Islet of Langerhans (tissue), 1 donor: ENCODE measurements around the gene ATRNL1.

Source experiments
- FAIRE-seq: peaks from one replicate; lab custom pipeline; 2011; peaks lifted over from hg19 to GRCh38; lab: Jason Lieb, UNC

ATRNL1 gene

GRCh38 chr10:115093286-115093775, at the start of gene ATRNL1:
Gene ATRNL1 (plus strand): TSS chr10:115093365. CDS start chr10:115093751, 386 bp downstream.
- FAIRE-seq, result no peak

- FAIRE-seq, result no peak
These were observed 49.4 kb upstream of the ATRNL1 start for GRCh38 chr10:115043719-115044118.

- FAIRE-seq, result no peak
These were observed 48.3 kb upstream of the ATRNL1 start for GRCh38 chr10:115044891-115045290.

GRCh38 chr10:115045499-115045898, 47.7 kb upstream of the ATRNL1 start:
- FAIRE-seq, result peak; percentile 95

- no peak for FAIRE-seq
These were observed 46.4 kb upstream of the ATRNL1 start for GRCh38 chr10:115046686-115047236.

GRCh38 chr10:115047705-115048104, 45.5 kb upstream of the ATRNL1 start:
- no peak for FAIRE-seq

- FAIRE-seq, result no peak
These were observed 43.8 kb upstream of the ATRNL1 start for GRCh38 chr10:115049318-115049717.

- peak; percentile 61 for FAIRE-seq
These were observed 43.2 kb upstream of the ATRNL1 start for GRCh38 chr10:115049960-115050359.

- FAIRE-seq, result no peak
These were observed 42.7 kb upstream of the ATRNL1 start for GRCh38 chr10:115050375-115051010.

GRCh38 chr10:115051216-115051615, 41.9 kb upstream of the ATRNL1 start:
- FAIRE-seq, result peak; percentile 47

GRCh38 chr10:115052226-115052625, 40.9 kb upstream of the ATRNL1 start:
- no peak for FAIRE-seq

GRCh38 chr10:115052728-115053127, 40.4 kb upstream of the ATRNL1 start:
- peak; percentile 21 for FAIRE-seq

- FAIRE-seq, result no peak
These were observed 37.0 kb upstream of the ATRNL1 start for GRCh38 chr10:115056186-115056585.

- FAIRE-seq, result no peak
These were observed 33.8 kb upstream of the ATRNL1 start for GRCh38 chr10:115059301-115059898.

- FAIRE-seq, result peak; percentile 89
These were observed 29.2 kb upstream of the ATRNL1 start for GRCh38 chr10:115063701-115064658.

GRCh38 chr10:115065801-115066200, 27.4 kb upstream of the ATRNL1 start:
- FAIRE-seq, result no peak

GRCh38 chr10:115066528-115066927, 26.6 kb upstream of the ATRNL1 start:
- FAIRE-seq, result no peak

GRCh38 chr10:115073796-115074195, 19.4 kb upstream of the ATRNL1 start:
- no peak for FAIRE-seq

- no peak for FAIRE-seq
These were observed 10.7 kb upstream of the ATRNL1 start for GRCh38 chr10:115082506-115082905.

GRCh38 chr10:115084277-115084850, 8.8 kb upstream of the ATRNL1 start:
- no peak for FAIRE-seq

- no peak for FAIRE-seq
These were observed 2.0 kb upstream of the ATRNL1 start for GRCh38 chr10:115091161-115091560.

- FAIRE-seq, result no peak
These were observed 959 bp upstream of the ATRNL1 start for GRCh38 chr10:115092258-115092554.
